Stimulated activated naive CD4-positive, alpha-beta T cell treated with Interleukin-2 at 50 U/mL for 16 hours (primary cell): Measurements from ENCODE around the gene ZSWIM3.

Experiments
- DNase-seq: peaks from one replicate; lab custom pipeline; 2025; lab: John Stamatoyannopoulos, UW

Gene ZSWIM3

DNA sequence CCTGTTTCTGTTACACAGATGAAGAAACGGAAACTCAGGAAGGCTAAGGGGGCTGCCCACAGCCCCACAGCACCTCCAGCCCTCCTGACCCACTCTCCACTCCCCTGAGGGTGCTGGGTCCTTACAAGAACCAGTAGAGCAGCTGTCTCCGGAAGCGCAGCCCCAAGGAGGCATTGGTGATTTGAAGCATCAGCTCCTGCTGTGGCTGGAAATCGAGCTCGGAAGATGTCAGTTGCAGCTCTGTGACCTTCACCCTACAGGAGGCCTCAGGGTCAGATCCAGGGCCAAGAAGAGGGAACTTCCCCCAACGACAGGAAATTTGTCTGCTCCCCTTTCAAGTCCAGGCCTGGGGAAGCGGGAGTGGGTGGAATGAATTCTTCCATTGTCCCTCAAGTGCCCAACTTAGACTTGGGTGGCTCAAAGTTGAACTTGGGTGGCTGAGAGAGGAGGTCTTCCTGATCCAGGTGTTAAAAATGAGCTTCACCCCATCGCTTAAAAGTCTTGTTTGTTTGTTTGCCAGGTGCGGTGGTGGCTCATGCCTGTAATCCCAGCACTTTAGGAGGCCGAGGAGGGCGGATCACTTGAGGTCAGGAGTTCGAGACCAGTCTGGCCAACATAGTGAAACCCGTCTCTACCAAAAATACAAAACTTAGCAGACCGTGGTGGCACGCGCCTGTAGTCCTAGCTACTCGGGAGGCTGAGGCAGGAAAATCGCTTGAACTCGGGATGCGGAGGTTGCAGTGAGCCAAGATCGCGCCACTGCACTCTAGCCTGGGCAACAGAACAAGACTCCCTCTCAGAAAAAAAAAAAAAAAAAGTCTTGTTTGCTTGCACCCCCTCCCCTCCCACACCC lies 52.6 kb downstream of the ZSWIM3 start:
- no peak for DNase-seq

DNA sequence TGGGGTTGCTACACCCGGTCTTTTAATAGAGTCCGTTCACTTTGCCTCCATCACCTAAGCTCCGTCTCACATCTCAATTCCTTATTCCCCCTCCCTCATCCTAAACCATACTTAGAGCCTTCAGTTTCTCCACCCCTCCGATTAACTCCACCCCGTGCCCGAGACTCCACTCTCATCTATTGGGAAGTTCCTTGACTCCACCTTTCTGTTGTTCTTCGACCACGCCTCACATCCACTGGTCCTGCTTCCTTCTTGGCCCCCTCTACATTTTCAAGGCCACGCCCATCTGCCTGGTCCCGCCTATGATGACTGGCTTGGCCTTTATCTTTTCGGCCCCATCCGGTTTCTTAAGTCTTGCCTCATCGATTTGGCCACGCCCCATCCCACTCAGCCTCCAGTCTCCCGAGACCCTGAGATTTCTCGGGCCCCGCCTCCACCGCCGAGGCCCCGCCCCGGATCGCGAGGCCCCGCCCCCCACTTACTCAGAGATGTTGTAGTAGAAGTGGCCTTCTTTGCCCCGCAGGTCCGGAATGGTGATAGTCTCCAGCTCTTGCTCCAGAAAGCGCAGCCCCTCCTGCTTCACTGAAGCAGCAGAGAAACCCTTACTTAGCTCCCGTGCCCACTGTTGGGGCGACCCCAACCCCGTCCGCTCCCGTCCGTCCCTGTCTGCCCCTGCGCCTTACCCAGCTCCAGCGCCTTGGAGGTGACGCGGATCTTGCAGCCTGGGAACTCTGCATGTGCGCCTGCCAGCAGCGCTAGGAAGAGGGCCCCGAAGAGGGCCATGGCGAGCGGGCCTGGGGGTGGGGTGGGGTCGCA lies 53.5 kb downstream of the ZSWIM3 start:
- DNase-seq = peak; percentile 90

DNA sequence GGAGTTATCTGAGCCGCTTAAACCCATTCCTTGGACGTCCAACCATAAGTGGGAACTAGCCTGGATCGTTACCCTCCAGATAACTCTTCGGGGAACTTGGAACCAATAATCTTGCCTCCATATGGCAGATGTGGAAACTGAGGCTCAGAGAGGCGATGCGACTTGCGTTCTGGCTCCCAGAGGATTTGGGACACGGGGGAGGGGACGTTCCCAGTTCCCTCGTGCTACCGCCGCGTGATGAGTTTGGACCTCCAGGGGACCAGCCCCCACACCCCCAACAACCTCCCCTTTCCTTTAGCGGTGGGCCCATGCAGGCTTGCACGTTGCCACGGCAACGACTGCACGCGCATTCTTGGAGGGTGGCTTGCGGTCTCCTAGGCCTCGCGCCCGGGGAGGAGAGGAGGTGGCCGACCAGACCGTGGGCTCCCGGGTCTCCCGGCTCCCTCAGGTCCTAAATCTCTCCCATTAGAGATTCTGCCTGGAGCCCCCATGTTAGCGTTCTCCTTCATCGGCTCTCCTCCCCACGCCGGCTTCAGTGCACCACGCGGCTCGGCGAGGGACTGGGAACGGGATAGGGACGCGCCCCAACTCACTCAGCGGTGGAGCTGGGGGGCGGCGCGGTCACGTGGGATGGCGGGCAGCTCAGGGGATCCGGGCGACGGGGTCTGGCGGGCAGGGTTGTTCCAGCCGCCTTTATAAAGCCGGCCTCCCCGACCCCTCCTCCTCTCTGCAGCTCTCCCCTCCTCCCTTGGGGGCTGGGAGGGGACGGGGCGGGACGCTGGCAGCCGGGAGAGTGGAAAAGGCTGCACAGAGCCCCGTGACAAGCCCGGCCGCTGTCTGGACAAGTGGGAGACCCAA lies 54.3 kb downstream of the ZSWIM3 start, which contains the start of gene PLTP:
Gene PLTP (minus strand): TSS at position 670 of the 858 bp plus-strand sequence. CDS start 703 bp downstream, outside the sequence.
- peak; percentile 20 for DNase-seq

DNA sequence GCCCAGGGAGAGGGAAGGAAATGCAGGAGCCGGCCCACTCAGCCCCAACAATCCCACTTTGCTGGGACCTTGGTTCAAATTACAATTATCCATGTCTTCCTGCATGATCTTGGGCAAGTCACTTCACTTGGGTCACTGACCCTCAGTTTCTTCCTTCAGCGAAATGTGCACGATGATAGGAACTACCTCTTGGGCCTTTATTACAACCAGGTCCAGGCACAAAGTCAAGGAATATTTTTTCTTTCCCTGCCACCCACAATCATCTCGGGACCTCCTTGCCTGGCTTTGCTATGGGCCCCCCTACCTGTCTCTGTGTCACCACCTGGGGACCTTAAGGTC lies 54.9 kb downstream of the ZSWIM3 start:
- DNase-seq = no peak

DNA sequence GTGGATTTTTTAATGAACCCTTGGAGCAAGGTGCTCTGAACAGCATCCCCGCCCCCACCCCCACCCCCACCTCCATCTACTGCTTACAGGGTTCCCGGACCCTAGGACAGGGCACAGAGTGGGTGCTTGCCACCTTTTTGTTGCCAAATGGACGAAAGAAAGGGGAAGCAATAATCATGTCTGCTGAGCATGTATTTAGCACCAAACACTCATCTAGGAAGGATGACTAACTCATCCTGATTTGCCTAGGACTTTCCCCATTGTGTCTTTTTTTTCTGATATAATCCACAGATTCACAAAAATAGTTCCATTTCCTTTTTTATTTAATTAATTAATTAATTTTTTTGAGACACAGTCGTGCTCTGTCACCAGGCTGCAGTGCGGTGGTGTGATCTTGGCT lies 55.7 kb downstream of the ZSWIM3 start:
- DNase-seq = no peak

DNA sequence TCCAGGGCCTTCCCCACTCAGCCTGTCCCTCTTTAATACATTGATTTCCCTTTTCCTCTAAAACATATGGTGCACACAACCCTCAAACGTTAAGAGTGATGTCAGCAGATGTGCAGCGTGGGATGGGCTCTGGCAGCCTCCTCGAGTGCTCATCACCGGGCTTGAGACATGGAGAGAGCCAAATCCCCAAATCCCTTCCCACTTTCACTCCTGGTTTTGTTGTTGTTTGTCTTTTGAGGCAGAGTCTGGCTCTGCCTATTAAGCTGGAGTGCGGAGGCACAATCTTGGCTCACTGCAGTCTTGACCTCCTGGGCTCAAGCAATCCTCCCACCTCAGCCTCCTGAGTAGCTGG lies 60.4 kb downstream of the ZSWIM3 start:
- DNase-seq = no peak

DNA sequence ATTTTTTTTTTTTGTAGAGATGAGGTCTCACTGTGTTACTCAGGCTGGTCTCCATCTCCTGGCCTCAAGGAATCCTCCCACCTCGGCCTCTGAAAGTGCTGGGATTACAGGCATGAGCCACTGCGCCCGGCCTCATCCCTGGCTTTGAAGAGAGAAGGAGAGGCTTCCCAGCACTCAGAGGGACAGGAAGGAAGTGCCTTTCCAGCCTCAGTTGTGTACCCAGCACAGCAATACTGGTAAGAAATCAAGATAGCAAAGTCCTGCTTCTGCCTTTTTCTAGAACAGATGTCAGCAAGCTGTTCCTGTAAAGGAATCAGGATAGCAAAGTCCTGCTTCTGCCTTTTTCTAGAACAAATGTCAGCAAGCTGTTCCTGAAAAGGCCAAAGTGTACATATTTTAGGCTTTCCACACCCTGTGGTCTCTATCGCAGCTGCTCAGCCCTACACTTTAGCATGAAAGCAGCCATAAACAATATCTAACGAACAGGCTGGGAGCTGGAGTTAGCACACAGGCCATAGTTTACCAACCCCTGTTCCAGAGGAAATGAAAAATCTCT lies 60.8 kb downstream of the ZSWIM3 start:
- DNase-seq = no peak

DNA sequence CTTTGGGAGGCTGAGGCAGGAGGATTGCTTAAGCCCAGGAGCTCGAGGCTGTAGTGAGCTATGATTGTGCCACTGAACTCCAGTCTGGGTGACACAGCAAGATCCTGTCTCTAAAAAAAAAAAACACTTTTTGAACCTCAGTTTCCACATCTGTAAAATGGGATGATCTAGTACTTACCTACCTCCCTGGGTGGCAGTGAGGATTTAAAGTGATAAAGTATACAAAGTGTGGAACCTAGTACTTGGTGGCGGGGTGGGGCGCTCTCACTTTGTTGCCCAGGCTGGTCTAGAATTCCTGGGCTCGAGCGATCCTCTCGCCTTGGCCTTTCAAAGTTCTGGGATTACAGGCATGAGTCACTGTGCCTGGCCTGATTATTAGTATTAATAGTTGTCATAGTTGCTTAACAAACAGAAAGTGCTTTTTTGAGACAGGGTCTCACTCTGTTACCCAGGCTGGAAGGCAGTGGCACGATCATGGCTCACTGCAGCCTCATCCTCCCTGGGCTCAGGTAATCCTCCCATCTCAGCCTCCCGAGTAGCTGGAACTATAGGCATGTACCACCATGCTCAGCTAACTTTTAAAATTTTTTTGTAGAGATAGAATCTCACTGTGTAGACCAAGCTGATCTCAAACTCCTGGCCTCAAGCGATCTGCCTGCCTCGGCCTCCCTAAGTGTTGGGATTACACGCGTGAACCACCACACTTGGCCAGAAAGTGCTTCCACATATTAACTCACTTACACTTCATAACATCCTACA lies 61.5 kb downstream of the ZSWIM3 start:
- DNase-seq = no peak

DNA sequence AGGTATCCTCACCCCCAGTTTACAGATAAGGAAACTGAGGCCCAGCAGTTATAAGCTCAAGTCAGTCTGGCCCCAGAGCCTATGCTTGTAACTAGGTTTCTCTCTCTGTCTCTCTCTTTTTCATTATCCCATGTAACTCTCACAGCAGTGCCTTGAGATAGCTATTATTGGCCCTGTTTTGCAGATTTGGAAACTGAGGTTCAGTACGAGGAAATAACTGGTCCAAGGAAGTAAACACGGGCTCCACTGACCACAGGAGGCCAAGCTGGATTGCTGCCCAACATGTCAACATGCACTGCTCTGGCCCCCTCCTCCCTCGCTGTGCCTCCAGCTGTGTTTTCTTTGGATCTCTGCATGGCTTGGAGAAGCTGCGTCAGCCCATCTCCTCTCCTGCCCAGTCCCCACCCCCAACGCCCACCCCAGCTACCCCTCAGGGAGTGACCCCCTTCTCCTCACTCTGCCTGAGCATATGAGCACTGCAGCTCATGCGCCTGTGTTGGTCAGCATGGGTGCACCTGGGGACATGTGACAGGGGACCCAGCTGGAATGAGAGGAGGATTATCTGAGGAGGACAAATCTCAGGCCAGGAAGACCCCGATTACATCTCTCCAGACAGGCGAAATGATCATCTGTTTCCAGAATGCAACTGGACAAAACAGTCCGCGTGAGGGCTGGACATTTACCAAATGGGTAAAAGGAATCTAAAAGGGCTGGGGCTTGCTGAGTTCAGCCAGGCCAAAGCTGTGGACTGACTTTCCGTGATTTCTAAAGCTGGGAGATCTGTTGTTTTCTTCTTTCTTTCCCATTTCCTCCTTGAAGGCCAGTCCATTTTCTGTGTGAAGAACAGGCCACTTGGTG lies 62.4 kb downstream of the ZSWIM3 start:
- DNase-seq = no peak

DNA sequence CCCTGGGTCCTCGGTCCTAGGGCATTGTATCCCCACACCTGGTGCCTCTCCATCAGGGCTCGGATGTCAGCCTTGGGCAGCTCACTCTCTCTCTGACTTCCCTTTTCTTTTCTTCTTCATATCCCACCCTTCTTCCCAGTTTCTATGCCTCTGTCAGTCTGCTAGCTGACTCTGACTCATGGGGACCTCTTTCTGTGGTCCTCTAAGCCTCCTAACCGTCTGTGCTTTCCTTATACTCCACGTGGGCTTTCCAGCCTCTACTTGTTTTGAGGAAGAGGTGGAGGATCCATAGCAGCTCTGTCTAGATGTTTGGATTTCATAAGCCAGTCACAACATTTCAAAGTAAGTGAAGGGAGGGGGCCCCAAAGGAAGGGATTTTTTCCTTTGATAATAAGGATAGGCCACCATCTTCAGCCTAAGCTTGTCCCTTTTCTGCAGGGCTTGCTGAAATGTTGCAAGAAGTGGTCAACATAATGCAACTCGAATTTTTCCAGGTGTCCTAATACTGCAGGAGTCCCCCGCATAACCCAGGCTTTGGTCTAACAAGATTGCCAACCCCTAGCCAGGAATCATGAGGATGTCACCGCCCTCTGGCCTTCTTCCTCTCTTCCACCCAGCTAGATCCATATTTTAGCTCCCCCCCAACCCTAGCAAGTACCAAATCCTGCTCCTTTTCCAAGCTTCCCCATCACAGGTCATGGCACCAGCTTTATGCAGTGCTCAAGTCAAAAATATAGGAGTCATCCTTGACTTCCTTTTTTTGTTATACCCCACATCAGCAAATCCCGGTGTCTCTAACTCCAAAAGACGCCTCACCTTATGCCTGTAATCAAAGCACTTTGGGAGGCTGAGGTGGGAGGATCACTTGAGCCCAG lies 63.3 kb downstream of the ZSWIM3 start:
- no peak for DNase-seq

DNA sequence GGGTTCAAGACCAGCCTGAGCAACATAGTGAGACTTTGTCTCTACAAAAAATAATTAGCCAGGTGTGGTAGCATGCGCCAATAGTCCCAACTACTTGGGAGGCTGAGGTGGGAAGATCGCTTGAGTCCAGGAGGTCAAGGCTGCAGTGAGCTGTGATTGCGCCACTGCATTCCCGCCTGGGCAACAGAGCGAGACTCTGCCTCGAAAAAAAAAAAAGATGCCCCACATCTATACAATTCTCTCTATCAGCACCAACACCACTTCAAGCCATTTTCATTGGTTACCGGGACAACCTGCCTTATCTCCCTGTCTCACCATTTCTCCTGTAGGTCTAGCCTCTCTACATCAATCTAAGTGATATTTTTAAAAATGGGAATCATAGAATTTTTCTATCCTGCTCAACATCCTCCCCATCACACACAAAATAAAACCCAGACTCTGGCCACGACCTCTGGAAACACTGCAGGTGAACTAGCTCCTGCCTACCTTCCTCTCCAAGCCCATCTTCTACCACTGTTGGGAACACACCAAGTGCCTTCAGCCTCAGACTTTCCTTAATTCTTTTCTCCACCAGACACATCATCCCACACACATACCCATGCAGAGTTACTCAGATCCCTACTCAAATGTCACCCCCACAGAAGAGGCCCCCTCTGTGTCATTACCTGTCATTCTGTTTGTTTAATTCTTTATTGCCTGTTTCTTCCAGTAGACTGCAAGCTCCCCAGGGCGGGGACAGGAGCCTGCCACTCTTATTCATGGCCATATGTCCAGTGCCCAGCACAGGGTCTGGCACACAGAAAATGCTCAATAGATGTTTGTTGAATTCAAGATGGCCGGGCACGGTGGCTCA lies 64.1 kb downstream of the ZSWIM3 start:
- DNase-seq = no peak

DNA sequence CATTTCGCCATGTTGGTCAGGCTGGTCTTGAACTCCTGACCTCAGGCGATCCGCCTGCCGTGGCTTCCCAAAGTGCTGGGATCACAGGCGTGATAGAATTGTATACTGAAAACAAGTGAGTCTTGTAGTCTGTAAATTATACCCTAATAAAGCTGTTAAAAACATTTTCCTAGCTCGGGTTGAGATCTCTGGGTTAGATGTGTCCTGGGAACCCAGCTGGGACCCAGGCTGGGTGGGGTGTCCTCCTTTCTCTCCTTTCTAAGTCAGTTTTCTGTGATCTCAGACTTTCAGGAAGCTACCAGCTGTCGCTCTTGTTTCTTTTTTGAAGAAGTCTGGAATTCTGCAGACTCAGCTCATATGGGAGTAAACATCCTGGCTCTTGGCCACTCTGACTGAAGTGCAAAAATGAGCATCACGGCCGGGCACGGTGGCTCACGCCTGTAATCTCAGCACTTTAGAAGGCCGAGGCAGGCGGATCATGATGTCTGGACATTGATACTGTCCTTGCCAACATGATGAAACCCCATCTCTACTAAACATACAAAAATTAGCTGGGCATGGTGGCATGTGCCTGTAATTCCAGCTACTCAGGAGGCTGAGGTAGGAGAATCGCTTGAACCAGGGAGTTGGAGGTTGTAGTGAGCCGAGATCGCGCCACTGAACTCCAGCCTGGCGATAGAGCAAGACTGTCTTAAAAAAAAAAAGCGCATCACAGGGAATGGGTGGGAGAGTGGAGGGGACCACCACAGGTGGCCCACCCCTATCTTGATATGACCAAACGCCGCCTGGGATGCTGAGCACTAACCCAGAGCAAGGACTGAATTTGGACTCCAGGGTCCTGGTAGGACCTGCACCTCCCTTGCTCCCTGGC lies 67.2 kb downstream of the ZSWIM3 start:
- DNase-seq = no peak

DNA sequence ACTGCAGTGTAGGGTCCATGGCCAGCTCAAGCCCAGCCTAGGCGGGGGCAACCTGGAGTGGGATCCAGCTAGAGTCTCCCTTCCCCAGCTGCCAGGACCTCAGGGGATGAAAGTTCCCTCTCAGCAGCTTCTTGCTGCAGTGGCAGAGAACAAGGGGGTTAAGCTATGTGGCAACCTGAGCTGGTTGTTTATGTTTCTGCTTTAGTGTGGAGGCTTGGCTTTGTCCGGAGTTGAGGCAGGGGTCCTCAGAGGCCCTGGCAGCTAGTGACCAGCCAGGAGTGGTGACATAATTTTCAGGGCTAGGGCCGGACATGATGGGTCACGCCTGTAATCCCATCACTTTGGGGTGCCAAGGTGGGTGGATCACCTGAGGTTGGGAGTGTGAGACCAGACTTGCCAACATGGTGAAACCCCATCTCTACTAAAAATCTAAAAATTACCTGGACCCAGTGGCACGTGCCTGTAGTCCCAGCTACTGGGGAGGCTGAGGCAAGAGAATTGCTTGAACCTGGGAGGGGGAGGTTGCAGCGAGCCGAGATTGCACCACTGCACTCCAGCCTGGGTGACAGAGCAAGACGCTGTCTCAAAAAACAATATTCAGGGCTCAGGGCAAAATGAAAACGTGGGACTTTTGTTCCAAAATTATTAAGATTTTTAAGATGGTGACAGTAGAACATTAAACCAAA lies 68.5 kb downstream of the ZSWIM3 start:
- DNase-seq = no peak

DNA sequence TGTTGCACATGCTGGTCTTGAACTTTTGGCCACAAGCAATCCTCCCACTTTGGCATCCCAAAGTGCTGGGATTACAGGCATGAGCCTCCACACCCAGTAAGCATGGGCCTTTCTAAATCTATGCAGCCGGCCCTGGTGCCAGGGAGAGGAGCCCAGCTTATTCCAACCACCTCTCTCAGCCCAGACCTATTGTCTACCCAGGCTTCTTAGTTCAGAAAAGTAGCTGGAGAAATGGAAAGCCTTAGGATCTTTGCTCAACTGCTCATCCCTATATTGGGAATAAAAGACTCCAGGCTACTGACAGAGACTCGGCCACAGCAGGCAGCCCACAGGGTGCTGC lies 69.3 kb downstream of the ZSWIM3 start:
- DNase-seq = no peak

DNA sequence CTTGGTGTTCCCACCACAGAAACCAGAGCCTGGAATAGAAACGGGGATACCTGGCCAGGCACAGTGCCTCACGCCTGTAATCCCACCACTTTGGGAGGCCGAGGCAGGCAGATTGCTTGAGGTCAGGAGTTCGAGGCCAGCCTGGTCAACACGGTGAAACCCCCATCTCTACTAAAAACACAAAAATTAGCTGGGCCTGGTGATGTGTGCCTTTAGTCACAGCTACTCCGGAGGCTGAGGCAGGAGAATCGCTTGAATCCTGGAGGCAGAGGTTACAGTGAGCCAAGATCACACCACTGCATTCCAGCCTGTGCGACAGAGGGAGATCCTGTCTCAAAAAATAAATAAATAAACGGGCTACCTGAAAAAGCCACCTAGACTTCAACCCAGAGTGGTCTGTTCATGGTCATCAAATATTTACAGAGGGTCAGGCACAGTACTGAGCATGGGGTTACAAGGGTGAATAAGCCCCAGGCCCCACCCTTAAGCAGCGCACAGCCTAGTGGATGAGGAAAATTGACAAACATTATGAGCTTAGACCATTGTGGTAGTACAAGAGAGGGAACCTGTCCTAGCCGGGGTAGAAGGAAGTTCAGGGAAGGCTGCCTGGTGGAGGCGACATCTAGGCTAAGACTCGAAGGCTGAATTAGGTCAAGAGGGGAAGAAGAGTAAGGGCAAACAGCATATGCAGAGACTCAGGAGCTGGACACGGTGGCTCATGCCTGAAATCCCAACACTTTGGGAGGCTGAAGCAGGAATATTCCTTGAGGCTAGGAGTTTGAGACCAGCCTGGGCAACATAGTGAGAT lies 69.9 kb downstream of the ZSWIM3 start:
- DNase-seq = no peak
